ENCODE results near the gene XRCC2.

The XRCC2 gene

GRCh38 chr7:152608656-152609055 lies 67.3 kb downstream of the XRCC2 start:
- no peak for DNase-seq

GRCh38 chr7:152608208-152608607 lies 67.7 kb downstream of the XRCC2 start:
- DNase-seq = no peak

- DNase-seq = no peak
These were observed 68.9 kb downstream of the XRCC2 start for GRCh38 chr7:152607007-152607406.

- no peak for DNase-seq
These were observed 73.0 kb downstream of the XRCC2 start for GRCh38 chr7:152602962-152603361.

GRCh38 chr7:152601305-152601798 lies 74.6 kb downstream of the XRCC2 start:
- no peak for DNase-seq

GRCh38 chr7:152600266-152600665 lies 75.7 kb downstream of the XRCC2 start:
- no peak for DNase-seq

- DNase-seq = no peak
These were observed 78.4 kb downstream of the XRCC2 start for GRCh38 chr7:152597507-152597906.

GRCh38 chr7:152596824-152597223 lies 79.1 kb downstream of the XRCC2 start:
- no peak for DNase-seq
